Suprapubic skin (tissue), 4 donors: ENCODE measurements around the gene PEX7. TPM values are rescaled to one million over a fixed set of nuclear protein-coding genes. Genes with fewer than 3 reads are reported as not detected.
"Not testable (repeated sequence)": the region's sequence is repeated elsewhere in the genome, so short reads cannot be mapped to it uniquely, and the experiment has no call there.

Experiments
- DNase-seq, 2 donors: peaks; one replicate each; pipeline ENCODE4 v3.0.0-alpha.2; 2019; ENCODE audit warnings: low spot score in 2 of 2
- H3K27ac ChIP-seq: fragments of 200-600 bp; sonication (generic); one replicate; pipeline ENCODE4 v1.5.1; 2019
- H3K27me3 ChIP-seq: fragments of 200-600 bp; sonication (generic); one replicate; pipeline ENCODE4 v1.5.1; 2019
- H3K36me3 ChIP-seq: fragments of 200-600 bp; sonication (generic); one replicate; pipeline ENCODE4 v1.5.1; 2019
- H3K4me1 ChIP-seq: fragments of 200-600 bp; sonication (generic); one replicate; pipeline ENCODE4 v1.5.1; 2019
- H3K4me3 ChIP-seq: fragments of 200-600 bp; sonication (generic); one replicate; pipeline ENCODE4 v1.5.1; 2019; ENCODE audit warnings: mild to moderate bottlenecking
- H3K9me3 ChIP-seq: fragments of 200-600 bp; sonication (generic); one replicate; pipeline ENCODE4 v1.5.1; 2019
- CTCF ChIP-seq, 2 donors: fragments of 200-600 bp in 1 of 2; fragments of 450-650 bp in 1 of 2; sonication (generic) in 1 of 2; IDR thresholded peaks; one replicate each; pipeline ENCODE4 v1.5.1; 2016 to 2019; ENCODE audit warnings: antibody characterized with exemption in 2 of 2, mild to moderate bottlenecking in 1 of 2, moderate library complexity in 1 of 2
- EP300 ChIP-seq: sonication (generic); formaldehyde crosslinking; IDR thresholded peaks from one replicate; pipeline ENCODE4 v1.6.1; 2017; ENCODE audit warnings: antibody characterized with exemption
- POLR2A ChIP-seq, 2 donors: fragments of 450-650 bp; IDR thresholded peaks; one replicate each; pipeline ENCODE4 v1.6.1; 2017; ENCODE audit warnings: antibody characterized with exemption in 2 of 2, mild to moderate bottlenecking in 2 of 2, moderate library complexity in 2 of 2
- POLR2AphosphoS5 ChIP-seq, 3 donors: sonication (generic); formaldehyde crosslinking; IDR thresholded peaks; one replicate each; pipeline ENCODE4 v1.6.1; 2017; ENCODE audit warnings: antibody characterized with exemption in 3 of 3
- WGBS: methylation state at CpG from one replicate; pipeline ENCODE4 v1.1.5; 2018; 5-methylcytosine and 5-hydroxymethylcytosine counted together
- total RNA-seq, 4 donors: library from RNA; depleted of rRNA; stranded (reverse); fragments of >200 nt; gene quantifications; one replicate each; pipeline ENCODE4 v1.1.0, GENCODE V29; 2016

PEX7 gene
- total RNA-seq, 4 donors from 2014 or later: 4.3 to 21.2 (median 12.4) TPM

- no peak for TF ChIP-seq CTCF (IDR thresholded peaks at IDR 0.05)
- no peak overlapping the region for H3K27ac ChIP-seq
- no peak for DNase-seq
Measured at GRCh38 chr6:136901212-136901784, 78.9 kb downstream of the PEX7 start.

GRCh38 chr6:136904477-136904876, 82.1 kb downstream of the PEX7 start:
- not testable (repeated sequence) for H3K4me3 ChIP-seq, DNase-seq, H3K9me3 ChIP-seq, H3K27me3 ChIP-seq, H3K4me1 ChIP-seq, H3K27ac ChIP-seq
- 92% methylated on average over 3 of the region's 3 CpGs for WGBS
- H3K36me3 ChIP-seq: peaks cover 34% of the 10 kb centered on the region

More at GRCh38 chr6:136901212-136901784, 78.9 kb downstream of the PEX7 start:
- H3K36me3 ChIP-seq: peaks cover 46% of the 10 kb centered on the region
- H3K4me3 ChIP-seq: no peak overlapping the region
- no peaks in the 10 kb centered on the region for H3K9me3 ChIP-seq
- no peaks in the 10 kb centered on the region for H3K4me1 ChIP-seq
- WGBS: 96% methylated on average over 5 of the region's 5 CpGs
- no peaks in the 10 kb centered on the region for H3K27me3 ChIP-seq

- Histone ChIP-seq H3K27ac (no peak overlapping the region), H3K4me1 (no peaks in the 10 kb centered on the region), H3K4me3 (no peak overlapping the region), H3K27me3 (peaks cover 4% of the 10 kb centered on the region), H3K36me3 (peaks cover 13% of the 10 kb centered on the region), H3K9me3 (no peaks in the 10 kb centered on the region)
- no peak for TF ChIP-seq EP300
- TF ChIP-seq POLR2A (IDR thresholded peaks at IDR 0.05): no peak
- no peak for TF ChIP-seq CTCF (IDR thresholded peaks at IDR 0.05)
- no peak for TF ChIP-seq POLR2AphosphoS5 (IDR thresholded peaks at IDR 0.05)
- WGBS: 100% methylated on average over 1 of the region's 1 CpG
- no peak for DNase-seq
Measured at GRCh38 chr6:136914947-136915346, 92.6 kb downstream of the PEX7 start.

- TF ChIP-seq CTCF (IDR thresholded peaks at IDR 0.05) (no peak), POLR2A (IDR thresholded peaks at IDR 0.05) (no peak), EP300 (no peak), POLR2AphosphoS5 (IDR thresholded peaks at IDR 0.05) (no peak)
- no peak overlapping the region for H3K4me3 ChIP-seq
- no peak overlapping the region for H3K27ac ChIP-seq
- H3K27me3 ChIP-seq: peaks cover 40% of the 10 kb centered on the region
- no peaks in the 10 kb centered on the region for H3K9me3 ChIP-seq
- 92% methylated on average over 3 of the region's 3 CpGs for WGBS
- peaks cover 9% of the 10 kb centered on the region for H3K36me3 ChIP-seq
- H3K4me1 ChIP-seq: peaks cover 34% of the 10 kb centered on the region
- no peak for DNase-seq
Measured at GRCh38 chr6:136918706-136919105, 96.3 kb downstream of the PEX7 start.

- TF ChIP-seq EP300 (no peak), CTCF (IDR thresholded peaks at IDR 0.05) (no peak), POLR2A (IDR thresholded peaks at IDR 0.05) (no peak), POLR2AphosphoS5 (IDR thresholded peaks at IDR 0.05) (no peak)
- peaks cover under 1% of the 10 kb centered on the region for H3K36me3 ChIP-seq
- H3K27me3 ChIP-seq: peaks cover 48% of the 10 kb centered on the region
- peak overlapping the region; percentile 61 for H3K4me3 ChIP-seq
- H3K9me3 ChIP-seq: no peaks in the 10 kb centered on the region
- WGBS: 30% methylated on average over 6 of the region's 6 CpGs
- DNase-seq: no peak
- H3K4me1 ChIP-seq: peaks cover 34% of the 10 kb centered on the region
- H3K27ac ChIP-seq: no peak overlapping the region
Measured at GRCh38 chr6:136920216-136920615, 97.8 kb downstream of the PEX7 start.
